GM21515 (cell line): ENCODE measurements around the gene ADAMTSL4.
"Not testable (repeated sequence)": the region's sequence is repeated elsewhere in the genome, so short reads cannot be mapped to it uniquely, and the experiment has no call there.

ENCODE experiments used
- ATAC-seq: cut with Tn5 transposase; IDR thresholded peaks from one replicate; pipeline ENCODE4 v1.9.1; 2021; ENCODE audit not compliant: unreplicated experiment

Gene ADAMTSL4

GRCh38 chr1:150566589-150567340, 17.6 kb downstream of the ADAMTSL4 start:
- ATAC-seq, result no peak

GRCh38 chr1:150567341-150567716, 18.1 kb downstream of the ADAMTSL4 start:
- ATAC-seq, result peak; percentile 27

GRCh38 chr1:150567717-150568593, 18.7 kb downstream of the ADAMTSL4 start:
- ATAC-seq, result peak; percentile 12

DNA sequence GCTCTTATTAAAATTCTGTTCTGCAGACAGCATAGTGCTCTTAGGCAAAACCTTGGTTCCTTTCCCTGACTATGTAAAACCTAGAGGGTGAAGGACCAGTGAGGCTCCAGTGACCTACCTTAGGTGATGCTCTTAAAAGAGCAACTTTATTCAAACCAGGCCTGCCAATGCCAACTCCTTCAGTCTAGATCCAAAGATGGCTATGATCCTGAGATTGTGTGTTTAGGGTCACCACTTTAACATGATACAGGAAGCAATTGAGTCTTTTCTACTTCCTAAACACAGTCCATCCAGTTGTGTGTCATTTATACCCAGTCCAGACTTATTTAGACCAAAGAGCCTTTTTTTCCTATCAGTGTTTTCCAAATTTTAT, 19.4 kb downstream of the ADAMTSL4 start:
- no peak for ATAC-seq

DNA sequence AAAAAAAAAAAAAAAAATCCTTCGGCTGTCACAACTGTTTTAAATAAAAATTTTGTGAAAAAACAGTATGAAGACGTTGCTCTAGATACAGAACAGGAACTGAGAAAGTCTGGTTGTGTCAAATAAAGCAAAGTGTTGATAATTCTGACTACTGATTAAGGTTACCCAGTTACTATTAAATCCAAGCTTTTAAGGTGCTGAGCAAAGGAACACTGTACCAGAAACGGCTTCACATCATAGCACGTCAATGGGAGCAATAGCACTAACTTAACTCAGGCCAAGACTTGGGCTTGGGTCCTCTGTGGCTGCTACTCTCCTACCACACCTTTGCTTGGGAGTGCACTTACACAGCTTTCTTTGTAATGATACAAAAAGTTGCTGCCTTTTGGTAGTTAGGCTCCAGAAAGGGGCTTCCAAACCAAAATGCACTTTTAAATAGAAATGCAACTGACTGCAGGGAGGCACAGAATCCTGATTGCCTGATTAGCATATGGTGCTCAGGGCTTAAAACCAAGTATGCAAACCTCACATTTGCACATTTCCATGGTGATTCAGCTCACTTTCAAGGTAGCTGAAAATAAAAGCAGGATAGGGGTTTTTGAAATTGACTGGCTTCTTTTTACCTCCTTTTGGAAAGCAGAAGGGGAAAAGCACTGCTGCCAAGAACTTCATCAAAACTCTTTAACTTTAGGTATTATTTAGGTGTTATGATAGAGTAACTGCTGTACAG, 23.9 kb downstream of the ADAMTSL4 start:
- no peak for ATAC-seq

DNA sequence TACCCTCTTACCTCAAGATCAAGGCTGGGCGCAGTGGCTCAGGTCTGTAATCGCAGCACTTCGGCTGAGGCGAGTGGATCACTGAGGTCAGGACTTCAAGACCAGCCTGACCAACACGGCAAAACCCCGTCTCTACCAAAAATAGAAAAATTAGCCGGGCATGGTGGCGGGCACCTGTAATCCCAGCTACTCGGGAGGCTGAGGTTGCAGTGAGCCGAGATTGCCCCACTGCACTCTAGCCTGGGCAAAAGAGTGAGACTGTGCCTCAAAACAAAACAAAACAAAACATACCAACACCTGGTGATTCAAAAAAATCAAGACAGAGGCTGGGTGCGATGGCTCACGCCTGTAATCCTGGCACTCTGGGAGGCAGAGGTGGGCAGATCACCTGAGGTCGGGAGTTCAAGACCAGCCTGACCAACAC, 24.5 kb downstream of the ADAMTSL4 start:
- not testable (repeated sequence) for ATAC-seq

DNA sequence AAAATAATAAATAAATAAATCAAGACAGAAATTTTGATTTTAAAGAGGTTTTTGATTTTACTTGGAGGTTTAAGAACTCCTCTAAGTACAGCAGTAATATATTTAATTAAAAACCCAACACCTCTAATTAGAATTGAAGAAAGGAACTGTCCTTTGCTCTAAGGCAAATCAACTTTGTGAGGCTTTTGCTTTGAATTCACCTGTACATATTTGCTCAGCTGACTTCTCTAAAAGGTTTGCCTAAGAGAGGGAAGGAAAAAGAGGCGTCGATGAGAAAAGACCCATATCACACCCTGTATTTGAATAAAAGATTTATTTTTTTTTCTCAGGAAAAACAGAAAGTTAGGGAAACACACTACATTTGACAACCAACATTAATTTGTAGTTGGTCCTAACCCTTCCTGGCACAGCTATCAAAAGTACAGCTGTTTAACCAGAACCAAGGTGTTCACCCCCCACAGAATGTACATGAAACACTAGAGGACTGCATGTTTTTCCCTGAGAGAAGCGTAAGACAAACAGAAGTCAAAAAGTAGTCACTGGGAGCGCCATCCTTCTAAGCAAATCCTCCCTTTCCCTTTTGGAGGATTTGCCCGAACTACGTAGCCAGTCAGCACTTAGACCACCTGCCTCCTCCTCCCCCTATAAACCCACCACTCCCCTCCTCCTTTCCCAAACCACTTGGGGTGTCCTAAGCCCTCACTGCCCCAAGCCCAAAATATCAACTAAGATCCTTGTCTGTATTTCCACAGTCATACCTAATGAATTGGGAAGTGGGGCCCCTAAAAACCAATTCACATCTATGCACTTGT, 25.3 kb downstream of the ADAMTSL4 start:
- ATAC-seq, result no peak

DNA sequence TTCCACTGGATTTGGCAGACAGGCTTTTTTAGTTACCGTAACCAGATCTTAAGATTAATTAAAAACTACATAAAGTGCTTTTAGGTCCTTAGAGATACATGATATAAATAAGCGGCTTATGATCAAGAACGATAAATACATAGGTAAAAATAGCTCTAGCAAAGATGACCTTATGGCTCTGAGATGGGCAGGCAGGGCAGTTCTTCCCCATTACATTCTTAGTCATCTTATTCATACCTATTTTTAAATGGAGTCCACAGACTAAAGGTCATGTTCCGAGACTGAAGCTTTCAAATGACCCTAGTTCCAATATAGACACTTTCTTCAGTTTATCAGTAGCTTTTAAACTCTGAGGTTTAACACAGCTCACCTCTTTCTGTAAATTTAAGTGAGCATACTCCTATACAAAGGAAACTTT, 25.9 kb downstream of the ADAMTSL4 start:
- ATAC-seq, result no peak

GRCh38 chr1:150575518-150576366, 26.5 kb downstream of the ADAMTSL4 start:
- ATAC-seq, result no peak

- ATAC-seq, result no peak
Observed at GRCh38 chr1:150576367-150576711, 27.1 kb downstream of the ADAMTSL4 start.

DNA sequence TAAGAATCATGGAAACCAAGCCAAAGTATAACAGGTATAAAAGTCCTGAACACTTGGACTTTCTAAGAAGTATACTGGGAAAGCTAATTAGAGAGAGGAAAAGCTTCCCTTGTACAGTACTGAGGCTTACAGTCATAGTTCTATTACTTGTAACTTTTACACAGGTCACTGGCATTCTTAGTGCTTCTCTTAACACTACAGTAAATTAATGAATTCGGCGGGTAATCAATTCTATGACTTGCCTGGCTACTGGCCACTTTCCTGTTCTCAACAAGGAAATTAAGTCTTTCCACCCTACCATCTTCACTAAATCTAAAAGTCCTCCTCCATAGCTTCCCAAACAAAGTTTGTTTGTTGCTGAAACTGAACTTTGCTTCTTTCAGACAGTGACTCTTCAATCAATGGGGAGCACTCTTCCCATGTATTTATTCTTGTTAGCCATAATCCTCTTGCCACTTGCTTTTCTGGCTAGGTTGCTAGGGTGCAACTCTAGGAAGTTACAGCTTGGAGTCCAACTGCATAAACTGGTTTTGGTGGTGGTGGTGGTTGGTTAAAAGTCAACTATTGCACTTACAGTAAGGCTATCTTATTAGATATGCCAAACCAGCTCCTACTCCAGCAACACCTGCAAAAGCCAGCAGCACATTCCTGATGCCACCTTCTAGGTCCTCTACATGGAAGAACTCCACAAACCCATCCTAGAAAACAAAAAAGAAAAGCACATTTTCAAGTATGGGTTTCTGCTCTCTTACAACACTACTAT, 27.8 kb downstream of the ADAMTSL4 start:
- ATAC-seq, result no peak

- no peak for ATAC-seq
Observed at GRCh38 chr1:150577557-150578271, 28.5 kb downstream of the ADAMTSL4 start.

DNA sequence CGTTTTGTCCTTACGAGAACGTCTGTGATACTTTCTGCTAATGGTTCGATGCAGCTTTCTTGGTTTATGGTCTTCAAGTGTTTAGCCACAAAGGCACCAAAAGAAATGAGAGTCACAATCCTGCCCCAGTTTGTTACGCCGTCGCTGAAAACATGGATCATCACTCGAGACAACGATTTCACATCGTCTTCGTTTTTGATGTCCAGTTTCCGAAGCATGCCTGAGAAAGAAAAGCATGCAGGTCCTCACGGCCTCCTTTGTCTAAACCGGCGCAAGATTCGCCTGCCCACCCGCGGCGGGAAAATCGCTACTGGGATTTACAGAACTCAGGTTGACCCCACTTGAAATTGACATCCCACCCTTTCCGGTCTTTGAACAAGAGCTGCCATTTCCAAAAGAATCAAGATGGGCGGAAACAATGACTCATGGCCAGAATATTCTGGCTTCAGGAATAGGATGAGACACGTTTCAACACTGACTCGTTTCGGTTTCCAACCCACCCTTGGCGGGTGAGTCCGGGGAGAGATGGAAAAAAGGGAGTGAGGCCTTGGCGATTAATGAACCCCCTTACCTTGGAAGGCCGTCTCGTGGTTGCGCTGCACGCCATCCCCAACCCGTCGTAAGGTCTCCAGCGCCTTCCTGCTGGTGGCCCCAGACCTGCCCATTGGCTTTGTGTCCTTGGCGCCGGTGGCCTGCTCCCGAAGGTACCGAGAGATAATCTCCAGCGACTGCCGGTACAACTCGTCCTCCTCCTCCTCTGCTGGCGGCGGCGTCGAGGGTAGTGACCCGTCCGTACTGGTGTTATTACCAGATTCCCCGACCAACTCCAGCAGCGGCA, 29.3 kb downstream of the ADAMTSL4 start:
- no peak for ATAC-seq

DNA sequence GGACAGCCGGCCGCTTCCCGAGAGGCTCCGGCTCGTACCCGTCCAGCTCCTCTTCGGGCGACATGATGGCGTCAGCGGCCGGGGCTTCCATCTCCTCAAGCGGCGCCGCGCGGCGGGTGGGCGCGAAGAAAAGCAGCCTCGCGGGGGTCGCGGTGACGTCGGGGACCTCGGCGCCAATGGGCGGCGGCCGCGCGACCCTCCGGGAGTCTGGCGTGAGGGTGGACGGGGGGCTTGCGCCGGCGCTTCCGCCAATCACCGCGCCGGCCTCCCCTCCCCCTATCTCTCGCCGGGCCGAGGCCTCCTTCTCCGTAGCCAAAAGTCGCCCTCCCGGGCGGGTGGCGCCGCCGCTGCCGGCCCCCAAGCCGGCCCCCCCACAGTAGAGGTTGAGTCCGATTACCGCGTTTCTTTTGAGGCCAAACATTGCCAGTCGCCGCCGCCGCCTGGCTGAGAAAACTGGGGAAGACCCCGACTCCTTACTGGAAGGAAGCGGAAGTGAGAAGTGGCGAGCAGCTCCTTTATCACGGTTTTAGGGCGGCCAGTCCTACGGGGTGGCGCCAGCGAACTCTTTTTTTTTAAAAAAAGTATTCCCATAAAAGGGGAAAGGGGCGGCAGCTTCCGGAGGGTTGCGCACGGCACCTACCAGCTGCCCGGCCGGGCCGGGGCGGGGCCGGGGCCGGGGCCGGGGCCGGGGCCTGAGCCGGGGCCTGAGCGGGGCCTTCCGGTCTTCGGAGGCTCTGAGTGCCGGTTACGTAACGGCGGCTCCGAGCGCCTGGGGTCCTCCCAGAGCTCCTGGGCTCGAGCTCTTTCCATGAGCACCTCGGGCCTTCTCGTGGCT, 30.1 kb downstream of the ADAMTSL4 start, which contains the start of gene MCL1:
MCL1 (minus strand) TSS at position 501 of the 835 bp plus-strand sequence; CDS start at position 421, 80 bp downstream.
- ATAC-seq, result peak; percentile 79

- no peak for ATAC-seq
Observed at GRCh38 chr1:150579945-150580642, 30.9 kb downstream of the ADAMTSL4 start.

GRCh38 chr1:150580966-150581365, 31.8 kb downstream of the ADAMTSL4 start:
- ATAC-seq, result not testable (repeated sequence)
